Neural progenitor cell (in vitro differentiated cells): ENCODE data around the gene KIAA0825.

ENCODE experiments used
- CTCF ChIP-seq: fragments of 200-600 bp; sonication (generic); IDR thresholded peaks from 2 replicates; pipeline ENCODE4 v1.5.1; 2017; ENCODE audit warnings: antibody characterized with exemption, mild to moderate bottlenecking
- EZH2 ChIP-seq: fragments of 200-600 bp; sonication (generic); IDR thresholded peaks from 2 replicates; pipeline ENCODE4 v1.6.1; 2017; ENCODE audit warnings: antibody characterized with exemption, mild to moderate bottlenecking, moderate library complexity
- EZH2phosphoT487 ChIP-seq: fragments of 200-600 bp; sonication (generic); IDR thresholded peaks from 2 replicates; pipeline ENCODE4 v1.6.1; 2017; ENCODE audit warnings: antibody characterized with exemption

DNA sequence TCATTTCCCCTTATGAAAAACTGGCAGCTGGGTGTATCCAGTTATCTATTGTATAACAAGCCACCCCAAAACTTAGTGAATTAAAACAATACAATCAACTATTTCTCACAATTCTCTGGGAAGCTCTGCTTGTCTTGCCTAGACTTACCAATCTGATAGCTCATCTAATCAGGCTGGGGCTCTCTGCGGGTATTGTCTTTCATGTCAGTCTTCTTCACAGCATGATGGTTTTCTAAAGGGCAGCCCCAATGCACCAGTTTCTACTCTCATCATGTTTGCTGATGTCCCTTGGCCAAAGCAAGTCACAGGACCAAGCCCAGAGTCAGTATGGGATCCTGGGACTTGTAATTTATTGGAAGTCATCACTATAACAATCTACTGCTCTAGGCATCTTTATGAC lies 433.5 kb downstream of the KIAA0825 start:
- TF ChIP-seq CTCF = no peak
- TF ChIP-seq EZH2 = no peak
- no peak for TF ChIP-seq EZH2phosphoT487
